OCI-LY7 (cell line): ENCODE results near the gene GOSR2. TPM values are rescaled to one million over a fixed set of nuclear protein-coding genes. Genes with fewer than 3 reads are reported as not detected.

ENCODE experiments used
- BruUV-seq: library from RNA; stranded (reverse); fragments of 400-500 nt; replicated peaks from 2 replicates; lab custom pipeline; 2021; lab: Mats Ljungman, UMichigan
- CTCF ChIA-PET: fragments of 300-600 bp; sonication (Branson Sonifier 250); formaldehyde crosslinking; loops from one replicate; lab custom pipeline; 2022; ENCODE audit warnings: antibody characterized with exemption; ENCODE audit not compliant: unreplicated experiment; lab: Charles Lee
- POLR2A ChIA-PET: fragments of 300-600 bp; sonication (Branson Sonifier 250); formaldehyde crosslinking; loops from one replicate; lab custom pipeline; 2022; ENCODE audit warnings: antibody characterized with exemption; lab: Charles Lee
- DNase-seq: peaks from one replicate; pipeline ENCODE4 v3.0.0-alpha.2; 2015; ENCODE audit warnings: low spot score
- H2AFZ ChIP-seq: fragments of 200-600 bp; sonication (generic), shearing (Covaris generic); 2 replicates; pipeline ENCODE4 v1.6.1; 2014; ENCODE audit warnings: mild to moderate bottlenecking, antibody characterized with exemption, low read length, moderate library complexity
- H3K27ac ChIP-seq: fragments of 200-600 bp; sonication (generic); 2 replicates; pipeline ENCODE4 v1.5.1; 2014; ENCODE audit warnings: mixed run types, low read depth, mild to moderate bottlenecking, moderate library complexity, low read length, inconsistent platforms; ENCODE audit not compliant: poor library complexity, severe bottlenecking
- H3K36me3 ChIP-seq: fragments of 200-600 bp; sonication (generic); 2 replicates; pipeline ENCODE4 v1.6.1; 2014; ENCODE audit warnings: mild to moderate bottlenecking, antibody characterized with exemption, low read length, moderate library complexity, mixed read lengths; ENCODE audit not compliant: insufficient read depth
- H3K4me1 ChIP-seq: fragments of 200-600 bp; sonication (generic); 2 replicates; pipeline ENCODE4 v1.5.1; 2014; ENCODE audit warnings: mild to moderate bottlenecking, low read length; ENCODE audit not compliant: insufficient read depth, poor library complexity, severe bottlenecking
- H3K4me2 ChIP-seq: fragments of 200-600 bp; sonication (generic); 2 replicates; pipeline ENCODE4 v1.6.1; 2014; ENCODE audit warnings: mild to moderate bottlenecking, low read length
- H3K4me3 ChIP-seq: fragments of 200-600 bp; sonication (generic); 2 replicates; pipeline ENCODE4 v1.5.1; 2014; ENCODE audit warnings: mild to moderate bottlenecking, low read depth, low read length; ENCODE audit not compliant: poor library complexity, severe bottlenecking
- H3K79me2 ChIP-seq: fragments of 200-600 bp; sonication (generic); 2 replicates; pipeline ENCODE4 v1.6.1; 2016; ENCODE audit warnings: low read depth, mild to moderate bottlenecking, low read length, moderate library complexity, mixed read lengths; ENCODE audit not compliant: insufficient read depth
- H3K9me2 ChIP-seq: fragments of 200-600 bp; sonication (generic); 2 replicates; pipeline ENCODE4 v1.6.1; 2016; ENCODE audit warnings: mild to moderate bottlenecking, low read length, mixed read lengths; ENCODE audit not compliant: insufficient read depth
- H3K9me3 ChIP-seq: fragments of 200-600 bp; sonication (generic); 2 replicates; pipeline ENCODE4 v1.6.1; 2014; ENCODE audit warnings: mild to moderate bottlenecking, mixed run types, low read length, mixed read lengths
- H4K20me1 ChIP-seq: fragments of 200-600 bp; sonication (generic); 2 replicates; pipeline ENCODE4 v1.6.1; 2014; ENCODE audit warnings: mild to moderate bottlenecking, antibody characterized with exemption, low read length, moderate library complexity, mixed read lengths; ENCODE audit not compliant: insufficient read depth
- EZH2phosphoT487 ChIP-seq: fragments of 200-600 bp; sonication (generic); IDR thresholded peaks from 2 replicates; pipeline ENCODE4 v1.6.1; 2018; ENCODE audit warnings: low read depth, borderline replicate concordance, mild to moderate bottlenecking, mixed run types, antibody characterized with exemption, low read length, moderate library complexity, mixed read lengths
- intact Hi-C: fragments of 100-400 bp; cut with micrococcal nuclease; formaldehyde crosslinking; loops from one replicate; pipeline ENCODE4 v1.10.0; 2022; ENCODE audit not compliant: unreplicated experiment
- total RNA-seq, 2 experiments: library from RNA; depleted of rRNA in 1 of 2; stranded (reverse); fragments of >200 nt in 1 of 2; shearing (Covaris generic) in 1 of 2; gene quantifications; 2 replicates each; pipeline ENCODE4 v1.2.3, GENCODE V29; 2014 to 2022
- TF ChIP-seq, protein P1 (sequence below): fragments of 200-600 bp; sonication (generic); conservative IDR thresholded peaks from 2 replicates; pipeline ENCODE4 v1.5.1; 2014; ENCODE audit warnings: mild to moderate bottlenecking, antibody characterized with exemption, low read length, moderate library complexity, mixed read lengths

Gene GOSR2
- total RNA-seq, 2 experiments from 2014 or later = 46.5 to 62.8 TPM

DNA sequence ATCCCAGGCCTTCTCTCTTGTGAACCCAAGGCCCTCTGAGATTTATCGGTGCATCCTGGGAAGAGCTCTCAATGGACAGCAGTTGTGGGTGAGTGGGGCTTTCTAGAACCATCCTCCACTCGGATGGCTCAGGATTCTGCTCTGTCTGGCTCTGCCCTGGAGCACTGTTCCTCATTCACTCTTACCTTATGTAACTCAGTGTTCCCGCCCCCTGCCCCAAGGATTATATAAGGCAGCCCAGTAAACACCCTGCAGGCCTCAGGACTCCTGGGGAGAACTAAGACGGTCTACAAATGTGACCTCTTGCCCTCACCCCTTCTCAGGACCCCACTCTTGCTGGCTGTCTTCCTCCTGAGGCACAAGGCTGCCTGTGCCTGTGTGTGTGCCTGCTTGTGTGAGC, 52.3 kb downstream of the GOSR2 start:
- no peak overlapping the region for H3K4me3 ChIP-seq
- no peak overlapping the region for H2AFZ ChIP-seq
- no peak overlapping the region for H3K4me2 ChIP-seq
- POLR2A ChIA-PET = interaction anchor here (0.7 to 1.0 kb wide), 3 partner anchors 12 to 32 kb away, joined by 3 to 4 read pairs (median 3); no protein-coding TSS in a partner anchor
- CTCF ChIA-PET = interaction anchor here (0.6 kb wide), 1 partner anchor 226 kb away, joined by 3 read pairs; no protein-coding TSS in a partner anchor
- no peak for DNase-seq
- H3K4me1 ChIP-seq = peaks cover 22% of the 10 kb centered on the region
- intact Hi-C loops = no loop called here
- TF ChIP-seq, protein P1, sequence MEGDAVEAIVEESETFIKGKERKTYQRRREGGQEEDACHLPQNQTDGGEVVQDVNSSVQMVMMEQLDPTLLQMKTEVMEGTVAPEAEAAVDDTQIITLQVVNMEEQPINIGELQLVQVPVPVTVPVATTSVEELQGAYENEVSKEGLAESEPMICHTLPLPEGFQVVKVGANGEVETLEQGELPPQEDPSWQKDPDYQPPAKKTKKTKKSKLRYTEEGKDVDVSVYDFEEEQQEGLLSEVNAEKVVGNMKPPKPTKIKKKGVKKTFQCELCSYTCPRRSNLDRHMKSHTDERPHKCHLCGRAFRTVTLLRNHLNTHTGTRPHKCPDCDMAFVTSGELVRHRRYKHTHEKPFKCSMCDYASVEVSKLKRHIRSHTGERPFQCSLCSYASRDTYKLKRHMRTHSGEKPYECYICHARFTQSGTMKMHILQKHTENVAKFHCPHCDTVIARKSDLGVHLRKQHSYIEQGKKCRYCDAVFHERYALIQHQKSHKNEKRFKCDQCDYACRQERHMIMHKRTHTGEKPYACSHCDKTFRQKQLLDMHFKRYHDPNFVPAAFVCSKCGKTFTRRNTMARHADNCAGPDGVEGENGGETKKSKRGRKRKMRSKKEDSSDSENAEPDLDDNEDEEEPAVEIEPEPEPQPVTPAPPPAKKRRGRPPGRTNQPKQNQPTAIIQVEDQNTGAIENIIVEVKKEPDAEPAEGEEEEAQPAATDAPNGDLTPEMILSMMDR = no peak
- no peak for TF ChIP-seq EZH2phosphoT487
- H4K20me1 ChIP-seq = no peaks in the 10 kb centered on the region
- BruUV-seq = no TSS peak
- H3K9me3 ChIP-seq = no peaks in the 10 kb centered on the region
- no peaks in the 10 kb centered on the region for H3K9me2 ChIP-seq
- H3K27ac ChIP-seq = no peak overlapping the region
- H3K79me2 ChIP-seq = no peaks in the 10 kb centered on the region
- H3K36me3 ChIP-seq = no peaks in the 10 kb centered on the region

DNA sequence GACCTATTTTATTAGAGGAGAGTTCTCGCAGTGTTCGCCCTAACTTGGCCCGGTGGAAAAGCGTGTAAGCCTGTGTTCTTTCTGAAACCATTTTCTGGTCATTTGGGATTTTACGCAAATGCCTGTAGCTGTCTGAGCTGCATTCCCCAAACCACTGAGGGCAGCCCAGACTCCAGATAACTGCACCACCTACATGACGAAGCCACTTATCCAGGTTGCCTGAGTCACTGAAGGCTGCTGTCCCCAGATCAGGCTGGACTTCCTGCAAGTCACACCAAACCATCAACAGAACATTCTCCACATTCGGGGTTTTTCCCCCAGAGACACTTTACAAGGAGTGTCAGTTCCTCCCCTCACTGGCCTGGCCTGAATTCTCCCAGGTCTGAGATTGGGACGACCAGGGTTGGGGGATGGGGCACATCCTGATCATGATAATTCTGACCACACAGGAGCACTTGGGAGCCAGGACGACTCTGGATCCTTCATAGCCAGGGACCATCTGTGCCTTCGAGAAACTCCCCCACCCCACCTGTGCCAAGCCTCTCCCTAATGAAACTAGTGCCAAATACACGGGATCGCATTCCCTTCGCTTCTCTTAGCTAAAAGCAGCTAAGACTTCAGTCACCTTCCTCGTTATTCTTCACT, 53.8 kb downstream of the GOSR2 start:
- ChIA-PET CTCF (interaction anchor here (1.0 kb wide), 1 partner anchor 12 kb away, joined by 3 read pairs; no protein-coding TSS in a partner anchor), POLR2A (no interaction called here)

More for the DNA sequence above, 53.8 kb downstream of the GOSR2 start:
- Histone ChIP-seq H4K20me1 (no peaks in the 10 kb centered on the region), H3K4me3 (peak overlapping the region; percentile 70), H3K9me2 (no peaks in the 10 kb centered on the region), H3K79me2 (no peaks in the 10 kb centered on the region), H3K9me3 (no peaks in the 10 kb centered on the region), H2AFZ (no peak overlapping the region), H3K27ac (no peak overlapping the region), H3K4me2 (peak overlapping the region; percentile 68), H3K4me1 (peaks cover 31% of the 10 kb centered on the region), H3K36me3 (no peaks in the 10 kb centered on the region)
- BruUV-seq = no TSS peak
- TF ChIP-seq, protein P1 = no peak; the same call in 1 of the 2 replicates
- no peak for TF ChIP-seq EZH2phosphoT487
- no peak for DNase-seq
- intact Hi-C loops = loop anchor here (2.0 kb wide), 1 partner anchor 24 kb away; no protein-coding TSS in a partner anchor
